Activated CD8-positive, alpha-beta memory T cell treated with anti-CD3 and anti-CD28 coated beads, Interleukin-2, amount 50 U/mL, for 48 hours (primary cell): ENCODE measurements around the gene PARP3.
A peak's percentile ranks its signal among the peaks of the same experiment; 100 is the strongest.
"Not testable (repeated sequence)": the region's sequence is repeated elsewhere in the genome, so short reads cannot be mapped to it uniquely, and the experiment has no call there.

ENCODE experiments used
- DNase-seq: peaks from one replicate; pipeline ENCODE4 v3.0.0-alpha.2; 2020

PARP3 gene

GRCh38 chr3:51988286-51989146 is 46.4 kb downstream of the PARP3 start:
- no peak for DNase-seq

GRCh38 chr3:51990501-51990971 is 48.4 kb downstream of the PARP3 start:
- peak; percentile 66 for DNase-seq

GRCh38 chr3:51992017-51992682 is 50.0 kb downstream of the PARP3 start:
- peak; percentile 69 for DNase-seq

- DNase-seq, result not testable (repeated sequence)
Measured at GRCh38 chr3:51993657-51994056, 51.5 kb downstream of the PARP3 start.

GRCh38 chr3:51994530-51994929 is 52.4 kb downstream of the PARP3 start:
- DNase-seq, result no peak

- DNase-seq, result peak; percentile 91
Measured at GRCh38 chr3:51995346-51996163, 53.4 kb downstream of the PARP3 start, which contains the start of gene RPL29. TSS of gene RPL29 (minus strand) at chr3:51995895. CDS start at chr3:51995461, 434 bp downstream.

GRCh38 chr3:51997172-51997571 is 55.0 kb downstream of the PARP3 start:
- DNase-seq, result no peak

- no peak for DNase-seq
Measured at GRCh38 chr3:51997935-51998596, 55.9 kb downstream of the PARP3 start.
